Measurements from ENCODE around the gene ALK.

- TF ChIP-seq EZH2phosphoT487 (IDR thresholded peaks at IDR 0.05; ENCODE audit: low read length) (no peak), CTCF (IDR thresholded peaks at IDR 0.05; ENCODE audit: low read length) (no peak)
These were observed 471.9 kb downstream of the ALK start for GRCh38 chr2:29449499-29449898.
